T47D (cell line): ENCODE results near the gene RPL5.

Experiments
- DNase-seq, 2 experiments: peaks; one replicate each; pipeline versions ENCODE4 v3.0.0 to v3.0.0-alpha.2; 2011 to 2012; ENCODE audit warnings: low read depth in 1 of 2, low spot score in 1 of 2
- JUND ChIP-seq: IDR thresholded peaks from 2 replicates; pipeline ENCODE4 v1.6.1; 2012; ENCODE audit warnings: low read depth
- in situ Hi-C: cut with HindIII; loops from 2 replicates; pipeline ENCODE4 v1.10.0; 2016; ENCODE audit warnings: low sequenced_read_pairs, low pct_unique_long_range_greater_than_20kb

The RPL5 gene

DNA sequence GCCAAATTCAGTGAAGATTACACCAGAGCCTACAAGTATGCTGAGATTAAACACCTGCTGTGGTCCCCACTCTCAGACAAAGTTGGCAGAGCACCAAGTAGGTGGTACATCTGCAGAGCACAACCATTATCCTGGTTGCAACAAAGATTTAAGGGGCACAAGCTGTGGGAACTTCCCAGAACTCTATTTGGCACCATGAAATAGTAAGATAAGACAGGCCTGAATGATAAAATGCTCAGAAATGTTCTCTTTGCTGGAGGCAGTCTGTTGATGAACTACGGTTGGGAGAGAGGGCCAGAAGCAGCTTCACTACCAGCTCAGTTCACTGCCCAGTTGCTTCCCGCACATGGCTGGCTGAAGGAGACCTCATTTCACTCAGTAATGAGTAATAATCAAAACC, 19.9 kb downstream of the RPL5 start:
- in situ Hi-C loops, result no loop called here
- TF ChIP-seq JUND, result no peak
- no peak for DNase-seq

GRCh38 chr1:92853299-92853698, 21.5 kb downstream of the RPL5 start:
- DNase-seq, result no peak
- TF ChIP-seq JUND, result no peak
- in situ Hi-C loops, result no loop called here

DNA sequence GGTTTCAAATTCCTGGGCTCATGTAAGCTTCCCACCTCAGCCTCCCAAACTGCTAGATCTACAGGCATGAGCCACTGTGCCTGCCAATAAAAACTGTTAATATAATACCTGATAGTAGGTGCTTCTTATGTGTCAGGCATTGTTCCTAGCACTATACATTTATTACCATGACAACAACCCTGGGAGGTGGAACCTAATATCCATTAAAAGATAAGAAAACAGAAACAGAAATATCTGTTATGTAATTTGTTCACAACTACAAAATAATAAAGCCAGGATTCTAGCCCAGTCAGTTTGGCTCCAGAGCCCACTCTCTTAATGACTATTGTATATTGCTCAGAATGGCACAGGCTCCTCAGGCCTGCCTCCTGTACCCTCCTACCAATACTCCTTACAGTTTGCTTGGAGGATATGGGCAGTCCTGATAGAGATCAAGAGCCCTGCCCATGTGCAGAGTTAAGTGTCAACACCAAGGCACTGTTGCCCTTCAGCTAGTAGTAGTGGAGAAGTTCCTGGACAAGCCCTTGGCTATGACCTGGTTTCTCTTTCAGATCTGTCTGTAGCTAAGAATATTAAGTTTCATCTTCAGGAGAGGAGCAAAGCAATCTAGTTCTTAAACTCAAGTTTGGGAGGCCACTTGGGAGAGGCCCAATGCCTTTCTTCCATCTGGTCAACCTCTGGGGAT, 22.4 kb downstream of the RPL5 start:
- TF ChIP-seq JUND, result no peak
- in situ Hi-C loops, result no loop called here

GRCh38 chr1:92855236-92855635, 23.4 kb downstream of the RPL5 start:
- no peak for TF ChIP-seq JUND
- DNase-seq, result no peak
- in situ Hi-C loops, result no loop called here

More for the DNA sequence above, 22.4 kb downstream of the RPL5 start:
- no peak for DNase-seq

GRCh38 chr1:92857817-92858216, 26.0 kb downstream of the RPL5 start:
- no peak for TF ChIP-seq JUND
- no peak for DNase-seq
- in situ Hi-C loops, result no loop called here

GRCh38 chr1:92858564-92859399, 26.9 kb downstream of the RPL5 start:
- in situ Hi-C loops, result no loop called here

DNA sequence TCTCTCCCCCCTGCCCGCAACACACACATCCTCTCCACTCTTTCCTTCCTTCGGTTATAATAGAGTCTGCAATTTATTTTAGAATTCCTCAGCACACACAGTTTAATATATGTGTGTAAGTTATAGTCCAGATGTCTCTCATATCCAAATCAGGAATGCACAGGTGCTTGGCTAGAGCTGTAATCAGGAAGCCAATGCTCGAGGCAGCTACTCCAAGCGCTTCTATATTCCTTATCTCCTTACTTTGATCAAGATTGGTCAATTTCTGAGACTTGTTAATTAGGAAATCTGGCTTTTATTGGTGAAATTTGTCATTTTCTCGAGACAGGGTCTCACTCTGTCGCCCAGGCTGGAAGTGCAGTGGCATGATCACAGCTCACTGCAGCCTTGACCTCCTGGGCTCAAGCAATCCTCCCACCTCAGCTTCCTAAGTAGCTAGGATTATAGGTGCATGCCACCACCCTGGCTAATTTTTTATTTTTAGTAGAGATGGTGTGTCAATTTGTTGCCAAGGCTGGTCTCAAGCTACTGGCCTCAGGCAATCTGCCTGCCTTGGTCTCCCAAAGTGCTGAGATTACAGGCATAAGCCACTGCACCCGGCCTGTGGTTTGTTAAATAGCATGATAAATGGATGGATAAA, 27.7 kb downstream of the RPL5 start:
- in situ Hi-C loops, result no loop called here
- no peak for DNase-seq
- no peak for TF ChIP-seq JUND

More at GRCh38 chr1:92858564-92859399, 26.9 kb downstream of the RPL5 start:
- peak; percentile 14 to 78 for DNase-seq
- no peak for TF ChIP-seq JUND

GRCh38 chr1:92862605-92863004, 30.8 kb downstream of the RPL5 start:
- in situ Hi-C loops, result no loop called here
- DNase-seq, result no peak
- TF ChIP-seq JUND, result no peak

- no peak for DNase-seq
- in situ Hi-C loops, result no loop called here
- no peak for TF ChIP-seq JUND
Measured at GRCh38 chr1:92864131-92864530, 32.3 kb downstream of the RPL5 start.

DNA sequence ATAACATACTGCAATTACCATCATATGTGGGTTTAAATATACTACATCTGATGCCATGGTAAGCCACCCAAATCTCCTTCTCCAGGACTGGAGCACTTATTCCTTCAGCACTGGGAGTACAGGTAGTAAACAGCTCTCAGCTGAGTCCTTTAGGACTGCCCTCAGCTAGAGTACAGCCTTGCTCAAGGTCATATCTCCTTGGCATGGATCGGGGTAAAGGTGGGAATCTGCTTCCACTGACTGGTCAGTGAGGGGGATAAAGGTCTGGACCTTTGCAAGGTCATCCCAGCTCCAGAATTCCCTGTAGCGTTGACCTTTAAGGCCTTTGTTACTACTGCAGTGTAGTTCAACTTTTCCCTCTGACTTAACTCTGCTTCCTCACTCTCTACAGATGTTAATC, 38.8 kb downstream of the RPL5 start:
- in situ Hi-C loops, result no loop called here
- TF ChIP-seq JUND, result no peak
- no peak for DNase-seq

- no peak for TF ChIP-seq JUND
- DNase-seq, result no peak
- in situ Hi-C loops, result no loop called here
Measured at GRCh38 chr1:92872719-92873118, 40.9 kb downstream of the RPL5 start.

GRCh38 chr1:92874987-92875386, 43.1 kb downstream of the RPL5 start:
- TF ChIP-seq JUND, result no peak
- DNase-seq, result no peak
- in situ Hi-C loops, result no loop called here

- in situ Hi-C loops, result no loop called here
- no peak for TF ChIP-seq JUND
- no peak for DNase-seq
Measured at GRCh38 chr1:92876351-92876750, 44.5 kb downstream of the RPL5 start.
